Activated CD8-positive, alpha-beta T cell treated with anti-CD3 and anti-CD28 coated beads, Interleukin-2, amount 10 ng/mL, durations not matched to agents 7 days and 5 days (primary cell): ENCODE results near the gene PAX7. TPM values are rescaled to one million over a fixed set of nuclear protein-coding genes. Genes with fewer than 3 reads are reported as not detected.

ENCODE experiments used
- ATAC-seq: fragments of 150-1000 bp; cut with Tn5 transposase; one replicate; pipeline ENCODE4 v1.10.0; 2021; ENCODE audit warnings: moderate library complexity
- CTCF ChIA-PET: fragments of 350-600 bp; sonication (Branson Sonifier 250); formaldehyde crosslinking; loops from one replicate; lab custom pipeline; 2021; ENCODE audit warnings: antibody characterized with exemption; lab: Charles Lee
- POLR2A ChIA-PET: fragments of 350-600 bp; sonication (Branson Sonifier 250); formaldehyde crosslinking; loops from one replicate; lab custom pipeline; 2021; ENCODE audit warnings: antibody characterized with exemption; lab: Charles Lee
- DNase-seq: peaks from one replicate; pipeline ENCODE4 v3.0.0-alpha.2; 2020
- H3K27ac Mint-ChIP-seq: one replicate; pipeline ENCODE4 v1.8.0; 2021; ENCODE audit warnings: mild to moderate bottlenecking, mixed read lengths
- H3K27me3 Mint-ChIP-seq: one replicate; pipeline ENCODE4 v1.8.0; 2021; ENCODE audit warnings: low read depth, mixed read lengths
- H3K36me3 Mint-ChIP-seq: one replicate; pipeline ENCODE4 v1.8.0; 2021; ENCODE audit warnings: low read depth, mixed read lengths
- H3K4me1 Mint-ChIP-seq: one replicate; pipeline ENCODE4 v1.8.0; 2021; ENCODE audit warnings: low read depth, mixed read lengths
- H3K4me3 Mint-ChIP-seq: one replicate; pipeline ENCODE4 v1.8.0; 2021; ENCODE audit warnings: mild to moderate bottlenecking, mixed read lengths
- H3K9me3 Mint-ChIP-seq: one replicate; pipeline ENCODE4 v1.8.0; 2022; ENCODE audit warnings: mixed read lengths; ENCODE audit not compliant: insufficient read depth
- total RNA-seq, 2 experiments: library from RNA; stranded (reverse); gene quantifications; one replicate each; pipeline ENCODE4 v1.2.3, GENCODE V29; 2021

Gene PAX7
- total RNA-seq, 2 experiments from 2014 or later, result not detected

- no peaks in the 10 kb centered on the region for H3K9me3 Mint-ChIP-seq
- no peak overlapping the region for H3K27ac Mint-ChIP-seq
- no peak for DNase-seq
- peaks cover 7% of the 10 kb centered on the region for H3K27me3 Mint-ChIP-seq
- H3K4me3 Mint-ChIP-seq, result no peak overlapping the region
- POLR2A ChIA-PET, result interaction anchor here (0.9 kb wide), 1 partner anchor 22 kb away, joined by 3 read pairs; no protein-coding TSS in a partner anchor
- H3K36me3 Mint-ChIP-seq, result no peaks in the 10 kb centered on the region
- no peaks in the 10 kb centered on the region for H3K4me1 Mint-ChIP-seq
- no peak for ATAC-seq
- CTCF ChIA-PET, result interaction anchor here (1.1 to 1.7 kb wide), 2 partner anchors 21 to 219 kb away, joined by 3 to 5 read pairs; no protein-coding TSS in a partner anchor
Observed at GRCh38 chr1:18602533-18603211, 28.0 kb upstream of the PAX7 start.

DNA sequence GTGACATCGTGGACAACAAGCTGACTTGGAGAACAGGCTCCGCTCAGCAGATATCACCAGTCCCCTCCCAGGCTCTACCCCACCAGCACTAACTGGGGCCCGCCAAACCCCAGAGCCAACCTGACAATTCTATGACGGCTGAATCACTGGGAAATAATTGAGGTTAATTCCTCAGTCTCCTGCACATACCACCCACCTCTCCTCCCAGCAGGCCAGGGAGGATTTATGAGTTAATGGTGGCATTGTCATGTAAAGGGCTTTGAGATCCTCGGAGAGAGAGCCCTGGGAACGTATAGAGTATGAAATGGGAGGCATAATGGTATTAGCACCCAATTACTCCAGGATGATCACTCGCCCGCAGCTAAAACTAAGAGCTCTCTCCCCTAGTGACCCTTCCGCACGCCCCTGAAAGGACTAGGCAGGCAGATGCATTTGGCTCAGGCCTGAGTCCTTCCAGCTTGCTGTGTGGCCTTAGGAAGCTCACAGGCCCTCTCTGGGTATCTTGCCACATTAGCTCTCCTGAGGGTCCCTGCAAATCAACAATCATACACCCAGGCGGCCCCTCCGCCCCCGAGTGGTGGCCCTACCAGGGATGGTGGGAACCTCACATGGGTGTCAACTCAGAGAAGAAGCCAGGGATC lies 27.3 kb upstream of the PAX7 start:
- H3K27ac Mint-ChIP-seq, result no peak overlapping the region
- no peaks in the 10 kb centered on the region for H3K9me3 Mint-ChIP-seq
- H3K27me3 Mint-ChIP-seq, result peaks cover 7% of the 10 kb centered on the region
- H3K36me3 Mint-ChIP-seq, result no peaks in the 10 kb centered on the region
- no peak overlapping the region for H3K4me3 Mint-ChIP-seq
- ATAC-seq, result no peak
- no peaks in the 10 kb centered on the region for H3K4me1 Mint-ChIP-seq
- ChIA-PET CTCF (interaction anchor here (1.1 to 1.7 kb wide), 4 partner anchors 15 to 281 kb away, joined by 3 to 5 read pairs (median 3); no protein-coding TSS in a partner anchor), POLR2A (interaction anchor here (0.9 kb wide), 1 partner anchor 22 kb away, joined by 3 read pairs; no protein-coding TSS in a partner anchor)
- no peak for DNase-seq

GRCh38 chr1:18606443-18607288 lies 24.0 kb upstream of the PAX7 start:
- ATAC-seq (no peak), DNase-seq (no peak)
- Mint-ChIP-seq H3K27me3 (peaks cover 6% of the 10 kb centered on the region), H3K4me3 (no peak overlapping the region), H3K9me3 (no peaks in the 10 kb centered on the region), H3K27ac (no peak overlapping the region), H3K36me3 (no peaks in the 10 kb centered on the region), H3K4me1 (no peaks in the 10 kb centered on the region)
- ChIA-PET CTCF (no interaction called here), POLR2A (no interaction called here)

- ChIA-PET CTCF (no interaction called here), POLR2A (no interaction called here)
Observed at GRCh38 chr1:18607289-18607760, 23.3 kb upstream of the PAX7 start.

GRCh38 chr1:18608534-18608933 lies 22.1 kb upstream of the PAX7 start:
- peaks cover 3% of the 10 kb centered on the region for H3K27me3 Mint-ChIP-seq
- CTCF ChIA-PET, result no interaction called here

More at GRCh38 chr1:18607289-18607760, 23.3 kb upstream of the PAX7 start:
- Mint-ChIP-seq H3K27me3 (peaks cover 3% of the 10 kb centered on the region), H3K4me3 (no peak overlapping the region), H3K27ac (no peak overlapping the region), H3K4me1 (no peaks in the 10 kb centered on the region), H3K9me3 (no peaks in the 10 kb centered on the region), H3K36me3 (no peaks in the 10 kb centered on the region)
- DNase-seq, result no peak
- no peak for ATAC-seq

DNA sequence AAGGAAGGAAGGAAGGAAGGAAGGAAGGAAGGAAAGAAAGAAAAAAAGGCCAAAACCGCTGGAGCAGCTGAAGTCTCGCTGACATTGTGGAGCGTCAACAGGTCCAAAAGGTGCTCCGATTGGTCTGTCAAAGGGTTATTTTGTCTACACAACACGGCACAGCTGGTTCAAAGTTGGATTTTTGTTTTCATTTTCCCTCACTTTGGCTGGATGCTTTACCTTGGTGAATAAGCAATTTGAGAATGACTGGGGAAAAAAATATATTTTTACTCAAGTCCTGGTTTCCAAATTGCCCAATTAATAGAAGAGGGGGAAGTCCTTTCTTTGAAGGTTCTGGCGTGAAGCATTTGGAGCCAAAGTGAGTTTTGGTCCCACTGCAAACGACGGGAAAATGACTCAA lies 19.3 kb upstream of the PAX7 start:
- Mint-ChIP-seq H3K27me3 (peaks cover 6% of the 10 kb centered on the region), H3K9me3 (no peaks in the 10 kb centered on the region), H3K4me1 (no peaks in the 10 kb centered on the region), H3K4me3 (no peak overlapping the region), H3K27ac (no peak overlapping the region), H3K36me3 (no peaks in the 10 kb centered on the region)
- no peak for DNase-seq
- POLR2A ChIA-PET, result no interaction called here
- CTCF ChIA-PET, result no interaction called here
- ATAC-seq, result no peak

More at GRCh38 chr1:18608534-18608933, 22.1 kb upstream of the PAX7 start:
- no peak for DNase-seq
- H3K4me3 Mint-ChIP-seq, result no peak overlapping the region
- no peaks in the 10 kb centered on the region for H3K4me1 Mint-ChIP-seq
- POLR2A ChIA-PET, result no interaction called here
- no peak overlapping the region for H3K27ac Mint-ChIP-seq
- no peaks in the 10 kb centered on the region for H3K36me3 Mint-ChIP-seq
- no peaks in the 10 kb centered on the region for H3K9me3 Mint-ChIP-seq
- no peak for ATAC-seq

- H3K4me1 Mint-ChIP-seq, result no peaks in the 10 kb centered on the region
- H3K27ac Mint-ChIP-seq, result no peak overlapping the region
- no peaks in the 10 kb centered on the region for H3K36me3 Mint-ChIP-seq
- H3K4me3 Mint-ChIP-seq, result no peak overlapping the region
- peaks cover 6% of the 10 kb centered on the region for H3K27me3 Mint-ChIP-seq
- no peak for DNase-seq
- ChIA-PET CTCF (no interaction called here), POLR2A (no interaction called here)
- ATAC-seq, result no peak
- H3K9me3 Mint-ChIP-seq, result no peaks in the 10 kb centered on the region
Observed at GRCh38 chr1:18612073-18612472, 18.6 kb upstream of the PAX7 start.

GRCh38 chr1:18614069-18614735 lies 16.4 kb upstream of the PAX7 start:
- Mint-ChIP-seq H3K36me3 (no peaks in the 10 kb centered on the region), H3K4me1 (no peaks in the 10 kb centered on the region), H3K9me3 (no peaks in the 10 kb centered on the region), H3K4me3 (no peak overlapping the region), H3K27ac (no peak overlapping the region), H3K27me3 (peaks cover 14% of the 10 kb centered on the region)
- ATAC-seq (no peak), DNase-seq (no peak)
- CTCF ChIA-PET, result interaction anchor here (1.1 to 1.9 kb wide), 2 partner anchors 17 to 33 kb away, joined by 3 to 7 read pairs; no protein-coding TSS in a partner anchor
- POLR2A ChIA-PET, result no interaction called here

DNA sequence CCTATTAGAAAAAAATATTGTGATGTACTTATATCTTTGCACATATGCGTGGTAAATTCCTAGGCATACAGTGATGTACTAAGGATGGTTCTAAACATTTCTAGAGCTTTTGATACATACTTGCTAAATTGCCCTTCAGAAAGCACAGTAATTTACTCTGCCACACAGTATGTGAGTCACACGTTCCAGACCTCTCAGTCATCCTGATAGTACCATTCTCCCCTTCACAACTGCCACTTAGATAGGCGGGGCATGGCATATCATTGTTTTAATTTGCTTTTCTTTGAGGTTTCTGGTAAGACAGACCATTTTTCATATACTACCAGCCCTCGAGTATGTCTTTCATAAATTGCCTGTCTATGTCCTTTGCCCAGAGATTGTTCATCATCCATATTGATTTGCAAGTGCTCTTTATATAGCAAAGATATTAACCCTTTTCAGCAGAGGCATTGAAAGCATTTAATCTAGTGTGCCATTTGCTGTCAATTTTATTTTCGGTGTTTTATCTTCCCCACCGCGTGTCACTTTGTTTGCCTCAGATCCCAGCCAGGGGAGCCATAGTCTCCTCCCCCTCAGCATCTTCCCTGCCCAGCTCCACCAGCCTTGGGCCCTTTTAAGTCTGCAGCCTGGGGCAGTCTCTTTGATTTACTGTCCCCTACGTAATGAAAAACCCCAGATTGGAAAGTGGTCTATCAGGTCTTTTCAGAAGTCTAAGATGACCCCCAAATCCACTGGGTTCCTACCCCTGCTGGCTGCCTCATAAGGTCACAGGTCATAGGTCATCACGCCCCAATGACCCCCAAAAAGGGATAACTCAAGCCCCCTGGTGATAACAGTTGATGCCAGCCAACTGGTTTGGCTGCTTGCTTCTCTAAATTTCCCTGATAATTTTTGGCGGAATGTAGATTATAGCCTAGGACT lies 11.8 kb upstream of the PAX7 start:
- H3K9me3 Mint-ChIP-seq, result no peaks in the 10 kb centered on the region
- peaks cover 22% of the 10 kb centered on the region for H3K27me3 Mint-ChIP-seq
- no peak overlapping the region for H3K27ac Mint-ChIP-seq
- ATAC-seq (no peak), DNase-seq (no peak)
- H3K36me3 Mint-ChIP-seq, result no peaks in the 10 kb centered on the region
- POLR2A ChIA-PET, result no interaction called here
- CTCF ChIA-PET, result interaction anchor here (1.3 to 1.9 kb wide), 2 partner anchors 15 to 21 kb away, joined by 3 to 6 read pairs; no protein-coding TSS in a partner anchor
- H3K4me1 Mint-ChIP-seq, result no peaks in the 10 kb centered on the region
- no peak overlapping the region for H3K4me3 Mint-ChIP-seq

DNA sequence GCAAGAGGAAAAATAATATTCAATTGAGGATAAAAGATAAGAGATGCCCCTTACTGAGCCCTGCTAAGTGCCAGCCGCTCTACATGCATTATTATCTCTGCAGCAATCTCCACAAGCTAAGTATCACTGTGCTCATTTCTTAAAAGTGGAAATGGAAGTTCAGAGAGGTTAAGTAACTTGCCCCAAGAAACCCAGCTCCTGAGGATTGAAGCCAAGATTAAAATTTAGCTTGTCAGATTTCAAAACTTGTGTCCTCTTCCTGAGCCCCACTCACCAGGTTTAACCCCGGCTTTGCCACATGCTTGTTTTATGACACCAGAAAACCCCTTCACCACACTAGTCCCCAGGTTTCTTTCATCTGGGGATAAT lies 11.2 kb upstream of the PAX7 start:
- H3K9me3 Mint-ChIP-seq, result no peaks in the 10 kb centered on the region
- DNase-seq, result no peak

More for the DNA sequence above, 11.2 kb upstream of the PAX7 start:
- Mint-ChIP-seq H3K27me3 (peaks cover 24% of the 10 kb centered on the region), H3K27ac (no peak overlapping the region), H3K4me3 (no peak overlapping the region), H3K36me3 (no peaks in the 10 kb centered on the region), H3K4me1 (no peaks in the 10 kb centered on the region)
- no peak for ATAC-seq
- CTCF ChIA-PET, result no interaction called here
- POLR2A ChIA-PET, result no interaction called here
